GM19193 (cell line): Measurements from ENCODE around the gene SUSD1.

Source experiments
- POLR2A ChIP-seq: IDR thresholded peaks from 4 replicates; pipeline ENCODE4 v1.6.1; 2011; ENCODE audit not compliant: insufficient read depth, insufficient read length; ENCODE audit errors: extremely low read depth

Gene SUSD1

GRCh38 chr9:112180387-112180881 lies 5.3 kb upstream of the SUSD1 start:
- TF ChIP-seq POLR2A, result no peak

DNA sequence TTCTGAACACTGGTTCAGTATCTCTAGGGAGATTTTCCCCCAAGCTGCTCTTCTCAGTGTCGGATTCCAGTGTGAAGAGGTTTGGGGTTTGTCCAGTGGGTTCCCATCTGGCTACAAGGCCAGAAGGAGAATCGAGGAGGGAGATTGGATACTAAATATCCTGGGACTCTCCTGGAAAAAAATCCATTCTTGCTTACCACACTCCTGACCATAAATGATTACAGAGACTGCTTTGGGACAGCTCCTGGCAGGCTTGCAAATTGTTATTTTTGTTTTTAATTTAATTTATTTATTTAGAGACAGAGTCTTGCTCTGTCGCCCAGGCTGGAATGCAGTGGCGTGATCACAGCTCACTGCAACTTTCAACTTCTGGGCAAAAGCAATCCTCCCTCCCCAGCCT lies 4.7 kb upstream of the SUSD1 start:
- no peak for TF ChIP-seq POLR2A

- no peak for TF ChIP-seq POLR2A
These were observed 1.4 kb upstream of the SUSD1 start for GRCh38 chr9:112176524-112176923.

GRCh38 chr9:112175796-112176315 lies 759 bp upstream of the SUSD1 start:
- TF ChIP-seq POLR2A, result no peak

DNA sequence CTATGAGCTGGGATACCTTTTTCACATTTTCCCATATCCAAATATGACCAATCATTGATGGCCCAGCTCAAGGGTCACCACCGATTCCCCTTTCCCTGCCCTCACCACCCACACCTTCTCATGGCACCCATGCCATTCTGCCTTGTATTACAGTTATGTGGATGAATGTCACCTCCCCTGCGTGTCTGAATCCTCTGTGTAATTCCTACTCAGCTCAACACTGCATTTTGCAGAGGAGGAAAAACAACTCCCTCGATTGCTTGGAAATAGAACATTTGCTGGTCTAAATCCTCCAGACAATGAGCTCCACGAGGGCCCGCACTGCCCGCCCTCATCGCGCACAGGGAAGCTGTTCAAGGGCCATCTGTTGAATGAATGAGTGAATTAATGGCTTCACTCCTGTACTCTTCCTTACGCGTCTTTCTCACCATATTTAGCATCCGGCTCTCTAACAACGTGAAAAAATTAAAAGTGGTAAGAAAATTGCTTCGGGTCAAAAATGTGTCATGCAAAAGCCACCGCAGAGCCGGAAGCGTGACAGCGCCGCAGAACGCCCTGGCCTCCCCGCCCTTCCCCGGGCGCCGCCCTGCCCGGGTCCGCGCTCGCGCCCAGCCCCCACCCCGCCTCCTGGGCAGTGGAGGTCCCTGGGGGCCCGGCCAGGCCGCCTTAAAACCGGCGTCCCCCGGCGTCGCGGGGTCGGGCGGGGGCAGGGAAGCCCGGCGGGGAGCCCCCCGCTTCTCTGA lies 704 bp downstream of the SUSD1 start:
- no peak for TF ChIP-seq POLR2A

GRCh38 chr9:112173489-112174221 lies 1.4 kb downstream of the SUSD1 start:
- TF ChIP-seq POLR2A, result no peak

GRCh38 chr9:112170968-112171367 lies 4.1 kb downstream of the SUSD1 start:
- TF ChIP-seq POLR2A, result no peak

DNA sequence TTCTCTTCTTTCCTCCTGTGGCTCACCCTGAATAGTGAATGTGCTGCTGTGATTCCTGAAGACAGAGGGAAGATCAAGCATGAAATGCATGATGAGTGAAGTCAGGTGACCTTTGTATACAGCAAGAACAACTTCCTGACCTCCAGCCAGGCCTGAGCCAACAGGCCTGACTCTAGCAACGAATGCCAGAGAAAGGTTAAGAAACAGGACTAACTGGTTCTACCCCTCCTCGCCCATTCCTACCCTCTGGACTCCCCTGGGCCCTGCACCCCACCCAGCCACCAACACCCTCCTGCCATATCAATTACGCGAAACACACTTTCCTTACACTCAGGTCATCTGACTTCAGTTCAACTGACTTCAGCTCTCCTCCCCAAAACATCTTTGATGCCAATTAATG lies 4.9 kb downstream of the SUSD1 start:
- TF ChIP-seq POLR2A, result no peak

GRCh38 chr9:112169368-112169767 lies 5.7 kb downstream of the SUSD1 start:
- TF ChIP-seq POLR2A, result no peak

DNA sequence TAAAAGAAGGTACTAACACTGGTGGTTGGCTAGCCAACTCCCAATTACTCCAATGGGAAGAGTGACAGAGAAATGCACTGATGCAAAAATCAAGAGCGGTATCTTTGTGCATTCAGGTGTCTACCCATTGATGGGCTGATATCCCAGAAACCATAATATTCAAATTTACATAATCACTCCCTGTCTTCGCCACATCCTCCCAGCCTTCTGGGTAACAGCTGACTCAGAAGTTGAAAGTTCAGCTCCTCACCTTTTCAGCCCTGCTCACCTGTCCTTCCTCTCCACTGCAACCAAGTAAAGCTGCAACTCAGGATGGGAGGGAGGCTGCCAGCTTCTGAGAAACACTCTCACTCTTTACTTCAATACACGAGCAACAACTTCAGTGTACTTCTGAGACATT lies 6.9 kb downstream of the SUSD1 start:
- TF ChIP-seq POLR2A, result no peak

DNA sequence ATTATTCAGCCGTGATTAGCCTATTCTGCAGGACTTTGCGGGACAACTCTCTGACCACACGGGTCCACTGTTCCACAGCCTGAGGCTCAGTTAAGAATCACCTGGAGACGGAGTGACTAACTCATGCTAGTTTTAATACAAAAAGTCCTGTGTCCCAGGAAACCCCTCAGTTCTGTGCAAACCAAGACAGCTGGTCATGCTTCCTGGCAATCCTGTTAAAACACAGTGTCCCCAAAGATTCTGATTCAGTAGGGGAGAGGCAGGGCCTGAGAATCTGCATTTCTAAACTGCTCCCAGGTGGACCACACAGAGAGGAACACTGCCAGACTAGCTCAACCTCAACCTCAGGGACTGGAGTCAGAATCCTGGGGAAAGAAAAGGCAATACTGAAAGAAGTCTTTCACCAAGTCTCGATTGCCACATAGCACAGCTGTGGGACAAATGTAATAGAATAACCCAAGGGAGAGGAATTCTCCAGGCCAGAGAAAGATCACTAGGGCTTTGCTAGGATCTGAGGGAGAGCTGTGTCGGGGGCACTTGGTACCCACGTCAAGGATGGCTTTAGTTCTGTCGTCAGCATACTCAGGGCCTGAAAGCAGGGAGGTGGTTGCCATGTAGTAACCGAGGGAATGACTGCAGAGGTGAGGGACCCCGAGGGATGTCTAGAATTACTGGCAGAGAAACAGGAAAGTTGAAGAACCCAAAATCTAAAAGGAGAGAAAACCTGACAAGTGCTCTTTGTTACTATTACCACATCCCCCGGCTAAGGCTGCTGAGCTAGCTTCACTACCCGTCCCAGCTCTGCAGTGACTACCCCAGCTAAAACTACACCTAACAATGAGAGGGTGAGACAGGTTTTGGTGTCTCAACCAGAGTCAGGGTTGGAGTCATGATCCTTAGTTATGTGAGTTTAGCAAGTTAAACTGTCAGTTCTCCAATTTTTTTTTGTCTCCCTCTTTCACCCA lies 8.6 kb downstream of the SUSD1 start:
- no peak for TF ChIP-seq POLR2A

GRCh38 chr9:112162621-112163413 lies 12.3 kb downstream of the SUSD1 start:
- no peak for TF ChIP-seq POLR2A

DNA sequence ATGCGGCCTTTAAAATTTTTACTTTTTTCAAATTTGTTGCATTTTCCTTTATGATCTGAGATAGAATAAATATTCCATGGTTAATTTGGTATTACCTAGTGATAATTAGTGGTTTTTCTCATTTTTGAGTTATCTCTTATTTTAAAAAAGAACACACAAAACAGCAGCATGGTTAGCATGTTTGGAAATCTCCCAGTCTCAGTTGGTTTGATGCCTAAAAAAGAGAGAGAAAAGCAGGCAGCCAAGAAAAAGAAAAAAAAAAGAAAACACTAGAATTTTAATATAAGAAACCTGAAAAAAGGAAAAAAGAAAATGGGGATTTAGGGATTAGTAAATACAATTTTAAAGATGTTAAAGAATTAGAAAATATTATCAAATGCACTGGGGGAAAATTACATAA lies 15.3 kb downstream of the SUSD1 start:
- TF ChIP-seq POLR2A, result no peak
